Suppressor macrophage treated with lipopolysaccharide for 1 hour (primary cell): Measurements from ENCODE around the gene CTXND2.
A peak's percentile ranks its signal among the peaks of the same experiment; 100 is the strongest.
"Not testable (repeated sequence)": the region's sequence is repeated elsewhere in the genome, so short reads cannot be mapped to it uniquely, and the experiment has no call there.

Experiments
- DNase-seq, 3 donors: peaks; one replicate each; pipeline ENCODE4 v3.0.0-alpha.2; 2020 to 2022

Gene CTXND2

DNA sequence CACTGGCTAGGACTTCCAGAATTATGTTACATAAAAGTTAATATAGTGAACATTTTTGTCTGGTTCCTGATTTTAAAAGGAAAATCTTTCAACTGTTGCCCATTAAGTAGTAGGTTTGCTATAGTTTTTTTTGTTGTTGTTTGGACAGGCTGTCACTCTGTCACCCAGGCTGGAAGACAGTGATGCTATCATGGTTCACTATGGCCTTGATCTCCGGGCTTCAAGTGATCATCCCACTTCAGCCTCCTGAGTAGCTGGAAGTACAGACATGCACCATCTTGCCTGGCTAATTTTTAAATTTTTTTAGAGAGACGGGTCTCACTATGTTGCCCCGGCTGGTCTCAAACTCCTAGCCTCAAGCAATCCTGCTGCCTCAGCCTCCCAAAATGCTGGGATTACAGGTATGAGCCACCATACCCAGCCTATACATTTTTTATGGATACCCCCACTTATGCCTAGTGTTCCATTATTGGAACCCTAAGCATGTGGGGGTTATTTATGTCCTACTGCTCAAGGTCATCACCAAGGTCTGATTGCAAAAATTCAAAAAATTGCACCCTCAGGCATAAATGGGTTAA, 6.5 kb downstream of the CTXND2 start:
- DNase-seq = no peak

DNA sequence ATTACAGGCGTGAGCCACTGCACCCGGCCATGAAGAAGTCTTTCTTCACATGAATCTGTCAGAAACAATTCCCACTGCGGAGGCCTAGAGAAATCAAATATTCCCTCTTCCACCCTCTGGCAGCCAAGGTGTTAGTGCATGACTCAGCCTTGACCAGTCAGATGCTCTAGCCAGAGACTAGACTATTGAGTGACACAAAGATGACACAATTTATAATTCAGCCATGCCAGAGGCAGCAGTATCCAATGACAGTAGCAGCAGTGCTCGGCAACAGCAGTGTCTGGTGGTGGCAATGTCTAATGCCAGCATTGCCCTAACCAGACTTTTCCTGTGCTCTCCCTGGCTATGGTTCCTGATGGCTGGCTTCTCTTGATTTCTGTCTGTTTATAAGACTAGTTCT, 8.7 kb downstream of the CTXND2 start:
- no peak for DNase-seq

DNA sequence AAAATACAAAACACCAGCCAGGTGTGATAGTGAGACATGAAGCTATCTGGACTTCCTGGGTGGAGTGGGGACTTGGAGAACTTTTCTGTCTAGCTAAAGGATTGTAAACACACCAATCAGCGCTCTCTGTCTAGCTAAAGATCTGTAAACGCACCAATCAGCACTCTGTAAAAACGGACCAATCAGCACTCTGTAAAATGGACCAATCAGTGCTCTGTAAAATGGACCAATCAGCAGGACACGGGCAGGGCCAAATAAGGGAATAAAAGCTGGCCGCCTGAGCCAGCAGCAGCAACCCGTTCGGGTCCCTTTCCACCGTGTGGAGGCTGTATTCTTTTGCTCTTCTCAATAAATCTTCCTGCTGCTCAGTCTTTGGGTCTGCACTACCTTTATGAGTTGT, 12.9 kb downstream of the CTXND2 start:
- not testable (repeated sequence) for DNase-seq

DNA sequence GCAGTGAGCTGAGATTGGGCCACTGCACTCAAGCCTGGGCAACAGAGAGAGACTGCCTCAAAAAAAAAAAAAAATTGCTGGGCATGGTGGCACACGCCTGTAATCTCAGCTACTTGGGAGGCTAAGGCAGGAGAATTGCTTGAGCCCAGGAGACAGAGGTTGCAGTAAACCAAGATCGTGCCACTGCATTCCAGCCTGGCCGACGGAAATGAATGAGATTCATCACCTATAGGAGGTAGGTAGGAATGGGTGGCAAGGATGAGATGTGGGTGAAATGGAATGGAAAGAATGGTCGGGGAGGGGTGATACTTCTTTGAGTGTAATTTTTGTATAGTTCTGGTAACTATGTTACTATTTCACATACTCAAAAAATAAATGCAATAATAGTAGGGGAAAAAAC, 15.4 kb downstream of the CTXND2 start:
- no peak for DNase-seq

DNA sequence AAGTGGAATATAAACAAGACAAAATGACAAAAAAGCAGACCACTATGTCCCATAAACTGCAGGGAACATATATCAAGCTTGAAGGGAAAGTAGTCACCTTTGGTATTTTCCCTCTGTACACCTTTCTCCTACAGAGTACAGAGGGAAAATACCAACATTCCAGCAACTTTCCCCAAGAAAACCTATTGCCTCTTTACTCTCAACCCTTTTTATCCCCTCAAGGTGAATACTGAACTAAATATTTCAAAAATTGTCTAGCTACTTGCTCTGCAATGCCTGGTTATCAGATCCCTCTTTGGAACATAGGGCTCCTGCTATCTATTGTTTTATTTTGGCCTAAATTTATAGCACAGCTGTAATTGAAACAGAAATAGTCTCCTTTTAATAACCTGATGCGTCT, 15.8 kb downstream of the CTXND2 start:
- no peak for DNase-seq

DNA sequence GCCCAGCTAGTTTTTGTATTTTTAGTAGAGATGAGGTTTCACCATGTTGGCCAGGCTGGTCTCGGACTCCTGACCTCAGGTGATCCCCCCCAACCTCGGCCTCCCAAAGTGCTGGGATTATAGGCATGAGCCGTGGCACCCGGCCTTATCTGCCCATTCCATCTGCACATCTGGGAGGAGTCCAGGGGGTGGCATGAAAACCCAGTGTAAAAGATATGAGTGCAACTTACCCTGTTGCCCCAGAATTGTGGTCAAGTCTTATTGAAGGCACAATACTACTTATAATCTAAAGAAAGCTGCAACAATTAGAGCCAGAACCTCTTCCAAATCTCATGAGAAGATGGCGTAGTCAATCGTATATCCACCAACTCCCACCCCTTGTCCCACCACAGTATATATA, 18.4 kb downstream of the CTXND2 start:
- DNase-seq = no peak

DNA sequence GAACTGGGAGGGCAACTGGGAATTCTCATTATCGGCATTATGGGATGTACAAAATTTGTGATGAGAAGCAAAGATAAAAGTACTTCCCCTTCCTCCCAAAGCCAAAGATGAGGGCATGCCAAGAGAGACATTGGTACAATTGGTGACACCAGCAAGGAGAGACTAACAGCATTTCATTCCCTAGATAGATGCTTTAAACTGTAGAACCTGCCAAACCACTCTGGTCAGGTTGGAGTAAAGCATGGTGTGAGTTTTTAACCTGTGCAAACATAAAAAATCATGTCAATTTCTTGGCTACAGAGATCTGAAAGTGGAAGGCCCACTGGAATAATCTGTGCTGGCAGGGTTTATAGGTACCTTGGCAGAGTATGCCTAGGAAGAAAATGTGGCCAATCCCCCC, 19.4 kb downstream of the CTXND2 start:
- no peak for DNase-seq

DNA sequence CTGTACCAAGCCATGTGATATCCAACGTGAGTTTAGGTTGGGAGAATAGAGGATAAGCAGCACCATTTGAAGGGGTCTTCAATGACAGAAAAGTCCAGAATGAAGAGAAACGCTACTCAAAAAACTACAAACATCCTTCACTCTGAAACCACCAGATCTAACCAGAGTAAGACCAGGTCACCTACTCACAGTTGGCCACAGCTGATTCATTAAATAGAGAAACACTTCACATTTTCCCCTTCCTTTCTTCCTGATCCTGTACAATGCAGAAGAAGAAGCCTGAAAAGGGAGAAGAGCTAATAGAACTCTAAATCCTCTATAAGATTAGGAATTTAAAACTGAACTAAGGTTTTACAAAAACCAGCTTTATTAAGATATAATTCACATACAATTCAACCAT, 19.9 kb downstream of the CTXND2 start:
- DNase-seq = no peak

DNA sequence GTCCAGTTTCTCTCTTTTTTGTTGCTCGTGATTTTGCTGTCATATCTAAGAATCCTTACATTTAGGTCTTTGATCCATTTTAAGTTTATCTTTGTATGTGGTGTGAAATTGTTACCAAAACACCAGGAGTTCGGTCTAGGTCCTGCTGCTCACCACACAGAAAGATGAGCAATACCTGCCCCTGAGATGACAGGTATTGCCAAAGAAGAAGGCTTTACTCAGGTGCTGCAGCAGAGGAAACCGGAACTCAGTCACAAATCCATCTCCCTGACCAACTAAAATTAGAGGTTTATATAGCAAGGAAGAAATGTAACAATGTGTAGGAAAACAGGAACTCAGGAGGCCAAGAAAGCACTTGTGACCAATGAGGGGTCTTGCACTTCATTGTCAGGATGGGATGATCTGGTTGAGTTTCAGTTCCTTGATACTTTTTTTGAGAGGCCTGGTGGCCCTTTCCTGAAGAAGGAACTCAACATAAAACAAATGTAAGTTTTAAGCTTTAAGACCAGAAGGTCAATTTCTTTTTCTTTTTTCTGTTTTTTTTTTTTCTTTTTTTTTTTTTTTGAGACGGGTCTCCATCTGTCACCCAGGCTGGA, 22.7 kb downstream of the CTXND2 start:
- peak; percentile 23 to 36 (median 30) for DNase-seq

DNA sequence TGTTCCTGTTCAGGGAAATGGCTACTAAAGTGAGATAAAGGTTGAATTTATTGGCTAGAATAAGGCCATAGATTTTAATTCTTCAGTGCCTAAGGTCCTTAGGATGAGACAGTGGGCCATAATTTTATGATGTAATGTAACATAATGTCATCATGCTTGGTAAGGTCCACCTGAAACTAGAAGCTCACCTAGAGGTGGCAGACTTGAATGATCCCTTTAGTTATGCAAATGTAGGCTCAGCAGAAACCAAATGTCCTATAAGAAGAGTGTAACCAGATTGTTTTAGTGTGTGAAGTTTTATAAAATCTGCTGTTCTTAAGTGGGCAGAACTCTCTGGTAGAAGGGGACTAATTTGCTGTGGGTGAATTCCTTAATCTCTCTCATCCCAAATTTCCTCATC, 25.7 kb downstream of the CTXND2 start:
- no peak for DNase-seq

DNA sequence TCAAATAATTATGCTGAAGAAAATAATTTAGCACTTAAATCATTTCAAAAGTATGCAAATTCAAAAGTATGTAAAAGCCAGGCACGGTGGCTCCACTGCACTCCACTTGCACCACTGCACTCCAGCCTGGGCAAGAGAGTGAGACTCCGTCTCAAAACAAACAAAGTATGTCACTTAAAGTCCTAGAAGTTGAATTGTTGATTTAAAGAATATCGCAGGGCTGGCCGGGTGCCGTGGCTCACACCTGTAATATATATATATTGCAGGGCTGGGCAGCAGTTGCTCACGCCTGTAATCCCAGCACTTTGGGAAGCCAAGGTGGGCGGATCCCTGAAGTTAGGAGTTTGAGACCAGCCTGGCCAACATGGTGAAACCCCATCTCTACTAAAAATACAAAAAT, 30.5 kb downstream of the CTXND2 start:
- no peak for DNase-seq

DNA sequence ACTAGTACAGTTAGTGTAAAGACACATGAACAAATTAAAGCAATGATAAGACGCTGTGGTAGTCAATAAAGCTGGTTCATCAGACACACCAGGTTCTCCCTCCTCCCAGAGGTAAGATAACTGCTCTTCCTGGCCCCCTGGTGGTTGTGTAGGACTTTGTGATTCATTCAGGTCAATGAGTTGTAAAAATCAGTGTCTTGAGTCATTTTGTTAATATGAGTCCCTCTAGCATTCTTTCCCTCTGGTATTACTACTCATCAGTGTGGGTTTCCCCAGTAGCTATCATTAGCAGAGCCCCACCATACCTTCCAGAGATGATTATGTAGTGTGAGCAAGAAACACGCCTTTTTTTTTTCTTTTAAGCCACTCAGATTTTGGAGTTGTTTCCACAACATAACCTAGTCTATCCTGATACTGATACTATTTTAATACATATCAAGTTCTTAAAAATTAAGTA, 35.6 kb downstream of the CTXND2 start:
- peak; percentile 88 to 93 (median 92) for DNase-seq

DNA sequence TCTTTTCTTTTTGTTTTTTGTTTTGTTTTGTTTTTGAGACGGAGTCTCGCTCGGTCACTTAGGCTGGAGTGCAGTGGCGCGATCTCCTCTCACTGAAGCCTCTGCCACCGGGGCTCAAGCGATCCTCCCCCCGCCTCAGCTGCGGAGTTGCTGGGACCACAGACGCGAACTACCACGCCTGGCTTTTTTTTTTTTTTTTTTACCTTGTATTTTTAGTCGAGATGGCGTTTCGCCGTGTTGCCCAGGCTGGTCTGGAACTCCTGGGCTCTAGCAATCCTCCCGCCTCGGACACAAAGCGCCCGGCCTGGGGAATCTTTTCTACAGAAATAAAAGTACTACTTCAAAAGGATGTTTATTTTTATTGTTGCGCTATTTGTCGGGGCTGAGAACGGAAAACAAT, 38.1 kb downstream of the CTXND2 start:
- DNase-seq = no peak

DNA sequence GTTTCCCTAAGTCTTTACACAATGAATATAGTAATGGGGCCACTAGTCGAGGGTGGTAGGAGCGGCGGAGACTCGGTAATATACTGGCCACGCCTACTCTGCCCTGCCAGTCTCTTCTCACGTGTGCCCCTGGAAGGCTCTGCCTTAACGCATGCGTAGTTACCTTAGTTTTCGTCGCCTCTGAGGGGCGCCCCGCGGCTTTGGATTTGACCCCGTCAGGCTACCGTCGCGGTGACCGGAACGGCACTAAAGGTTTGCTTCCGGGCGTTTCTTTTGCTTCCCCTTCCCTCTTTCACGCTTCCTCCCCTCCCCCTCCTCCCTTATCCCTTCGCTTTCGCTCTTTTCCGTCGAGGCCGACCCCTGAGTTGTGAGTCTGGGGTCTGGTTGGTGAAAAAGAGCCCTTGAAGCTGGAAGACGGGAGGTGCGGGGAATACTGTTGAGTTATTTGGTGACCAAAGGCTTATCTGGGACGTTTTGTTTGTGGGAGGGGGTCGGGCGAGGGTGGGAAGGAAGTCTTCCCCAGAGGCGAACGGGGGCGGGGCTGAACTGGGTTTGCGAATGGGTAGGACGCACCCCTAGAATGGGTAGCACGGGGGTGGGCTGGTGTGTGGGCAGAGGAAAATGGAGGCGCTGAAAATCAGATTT, 39.3 kb downstream of the CTXND2 start, which contains the start of gene SETDB1:
Gene SETDB1 (plus strand): TSS at position 267 of the 645 bp plus-strand sequence. CDS start 1,352 bp downstream, outside the sequence.
- DNase-seq = peak; percentile 98 to 99 (median 98)

DNA sequence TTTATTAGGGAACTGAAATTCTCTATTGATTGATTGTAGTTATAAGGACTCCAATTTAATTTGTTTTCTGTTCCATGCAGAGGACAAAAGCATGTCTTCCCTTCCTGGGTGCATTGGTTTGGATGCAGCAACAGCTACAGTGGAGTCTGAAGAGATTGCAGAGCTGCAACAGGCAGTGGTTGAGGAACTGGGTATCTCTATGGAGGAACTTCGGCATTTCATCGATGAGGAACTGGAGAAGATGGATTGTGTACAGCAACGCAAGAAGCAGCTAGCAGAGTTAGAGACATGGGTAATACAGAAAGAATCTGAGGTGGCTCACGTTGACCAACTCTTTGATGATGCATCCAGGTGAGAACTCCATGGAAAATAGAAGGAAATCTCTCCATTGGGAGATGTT, 40.7 kb downstream of the CTXND2 start:
- DNase-seq = peak; percentile 41 to 51 (median 50)

DNA sequence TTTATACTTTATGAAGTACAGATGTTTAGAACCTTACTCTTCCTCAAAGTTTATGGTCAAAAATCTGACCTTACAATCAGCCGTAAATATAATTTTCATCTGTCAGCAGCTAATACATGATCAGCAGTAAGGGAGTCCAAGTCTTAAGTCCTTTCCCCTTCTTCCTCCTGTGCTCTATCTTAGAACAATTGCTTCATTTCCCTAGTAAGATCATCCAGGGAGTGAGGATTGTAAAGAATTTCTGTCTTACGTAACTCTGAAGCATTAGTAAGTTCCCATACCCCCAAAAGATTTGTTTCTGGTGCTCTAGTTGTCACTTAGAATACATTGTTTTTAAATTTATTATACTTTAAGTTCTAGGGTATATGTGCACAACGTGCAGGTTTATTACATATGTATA, 41.4 kb downstream of the CTXND2 start:
- peak in 2 of 3 donors; percentile 14 to 20 for DNase-seq

DNA sequence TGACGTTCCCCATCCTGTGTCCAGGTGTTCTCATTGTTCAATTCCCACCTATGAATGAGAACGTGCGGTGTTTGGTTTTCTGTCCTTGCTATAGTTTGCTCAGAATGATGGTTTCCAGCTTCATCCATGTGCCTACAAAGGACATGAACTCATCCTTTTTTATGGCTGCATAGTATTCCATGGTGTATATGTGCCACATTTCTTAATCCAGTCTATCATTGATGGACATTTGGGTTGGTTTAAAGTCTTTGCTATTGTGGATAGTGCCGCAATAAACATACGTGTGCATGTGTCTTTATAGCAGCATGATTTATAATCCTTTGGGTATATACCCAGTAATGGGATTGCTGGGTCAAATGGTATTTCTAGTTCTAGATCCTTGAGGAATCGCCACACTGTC, 41.8 kb downstream of the CTXND2 start:
- not testable (repeated sequence) for DNase-seq

DNA sequence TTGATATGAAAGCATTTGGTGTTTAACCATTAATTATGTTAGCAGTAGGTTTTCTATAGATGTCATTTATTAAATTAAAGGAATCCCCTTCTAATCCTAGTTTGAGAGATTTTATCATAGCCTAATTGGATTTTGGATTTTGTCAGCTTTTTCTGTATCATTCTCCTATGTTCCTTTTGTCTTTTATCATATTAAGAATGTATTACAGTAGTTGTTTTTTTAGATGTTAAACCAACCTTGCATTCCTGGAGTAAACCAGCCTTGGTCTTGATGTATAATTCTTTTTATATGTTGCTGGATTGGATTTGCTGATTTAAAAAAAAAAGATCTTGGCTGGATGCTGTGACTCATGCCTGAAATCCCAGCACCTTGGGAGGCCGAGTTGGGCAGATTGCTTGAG, 44.8 kb downstream of the CTXND2 start:
- DNase-seq = peak in 1 of 3 donors; percentile 14

DNA sequence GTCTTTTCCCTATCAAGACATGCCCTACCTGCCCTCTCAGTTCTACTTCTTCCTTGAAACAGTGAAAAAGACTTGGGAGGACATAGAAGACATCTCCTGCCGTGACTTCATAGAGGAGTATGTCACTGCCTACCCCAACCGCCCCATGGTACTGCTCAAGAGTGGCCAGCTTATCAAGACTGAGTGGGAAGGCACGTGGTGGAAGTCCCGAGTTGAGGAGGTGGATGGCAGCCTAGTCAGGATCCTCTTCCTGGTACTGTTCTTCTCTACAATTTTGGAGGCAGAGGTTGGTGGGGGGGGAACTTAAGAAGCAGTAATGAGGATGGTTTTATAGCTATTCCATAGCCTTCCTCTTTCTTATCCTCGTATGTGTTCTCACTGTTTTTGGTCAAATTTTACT, 57.9 kb downstream of the CTXND2 start:
- peak in 1 of 3 donors; percentile 16 for DNase-seq

DNA sequence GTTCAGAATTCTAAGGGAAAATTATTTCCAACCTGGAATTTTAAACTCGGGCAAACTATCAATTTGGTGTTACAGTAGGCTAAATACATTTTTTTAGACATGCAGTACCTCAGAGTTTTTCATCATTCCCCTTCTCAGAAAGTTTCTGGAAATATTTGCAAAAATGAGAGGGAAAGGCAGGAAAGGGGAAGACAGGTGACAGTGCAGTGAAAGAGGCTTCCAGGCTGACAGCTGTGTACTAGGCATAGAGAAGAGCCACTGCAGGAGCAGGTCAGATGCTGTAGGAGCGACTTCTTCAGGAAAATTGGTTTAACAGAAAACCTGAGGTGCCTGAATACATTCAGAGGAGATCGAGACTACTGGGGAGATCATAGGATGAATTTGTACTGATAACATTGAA, 67.8 kb downstream of the CTXND2 start:
- no peak for DNase-seq

DNA sequence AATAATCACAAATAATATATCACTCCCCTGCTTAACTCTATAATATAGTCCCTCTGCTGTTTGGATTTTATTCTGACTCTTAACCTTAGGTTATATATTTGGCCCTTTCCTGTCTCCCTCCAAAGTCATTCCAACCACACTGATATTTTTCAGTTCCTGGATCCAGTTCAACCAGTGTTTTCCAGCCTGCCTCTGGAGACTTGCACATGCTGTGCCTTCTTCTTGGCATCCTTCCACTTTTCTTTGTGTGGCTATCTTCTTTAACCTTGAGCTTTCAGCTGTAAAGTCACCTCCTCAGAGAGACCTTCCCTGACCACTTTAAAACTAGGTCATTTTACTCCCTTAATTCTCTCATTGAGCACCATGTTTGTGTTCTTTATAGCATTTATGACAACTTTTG, 68.3 kb downstream of the CTXND2 start:
- DNase-seq = no peak

DNA sequence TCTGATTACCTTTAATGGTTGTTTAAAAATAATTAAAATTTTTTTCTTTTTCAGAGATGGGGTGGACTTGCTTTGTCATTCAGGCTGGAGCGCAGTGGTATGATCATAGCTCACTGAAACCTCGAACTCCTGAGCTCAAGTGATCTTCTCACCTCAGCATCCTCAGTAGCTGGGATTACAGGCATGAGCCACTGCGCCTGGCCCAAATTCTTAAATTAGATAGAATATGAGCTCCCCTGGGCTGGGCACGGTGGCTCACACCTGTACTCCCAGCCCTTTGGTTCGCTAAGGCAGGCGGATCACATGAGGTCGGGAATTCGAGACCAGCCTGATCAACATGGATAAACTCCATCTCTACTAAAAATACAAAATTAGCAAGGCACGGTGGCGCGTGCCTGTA, 70.7 kb downstream of the CTXND2 start:
- no peak for DNase-seq

DNA sequence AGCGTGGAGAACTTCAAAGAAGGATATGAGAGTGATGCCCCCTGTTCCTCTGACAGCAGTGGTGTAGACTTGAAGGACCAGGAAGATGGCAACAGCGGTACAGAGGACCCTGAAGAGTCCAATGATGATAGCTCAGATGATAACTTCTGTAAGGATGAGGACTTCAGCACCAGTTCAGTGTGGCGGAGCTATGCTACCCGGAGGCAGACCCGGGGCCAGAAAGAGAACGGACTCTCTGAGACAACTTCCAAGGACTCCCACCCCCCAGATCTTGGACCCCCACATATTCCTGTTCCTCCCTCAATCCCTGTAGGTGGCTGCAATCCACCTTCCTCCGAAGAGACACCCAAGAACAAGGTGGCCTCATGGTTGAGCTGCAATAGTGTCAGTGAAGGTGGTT, 73.7 kb downstream of the CTXND2 start:
- DNase-seq = no peak

DNA sequence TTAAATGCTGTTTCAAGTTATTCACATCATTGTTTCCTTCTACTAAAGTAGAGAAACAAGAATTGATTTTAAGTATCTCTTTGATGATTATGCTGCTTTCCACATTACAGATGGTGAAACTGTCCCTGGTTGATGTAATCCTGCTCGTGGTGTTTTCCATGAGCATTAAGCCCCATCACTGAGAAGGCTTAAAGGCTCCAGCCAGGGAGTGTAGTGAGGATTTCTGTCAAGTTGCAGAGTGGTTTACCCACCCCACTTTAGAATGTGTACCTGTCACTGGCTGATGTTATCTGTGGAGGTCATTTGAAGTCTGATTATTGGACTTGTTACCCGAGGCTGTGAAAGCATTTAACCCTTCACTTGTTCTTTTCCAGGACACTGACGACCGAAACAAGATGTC, 74.8 kb downstream of the CTXND2 start:
- peak in 1 of 3 donors; percentile 4 for DNase-seq
